GM12878 (cell line): Measurements from ENCODE around the gene ARHGAP26. TPM values are rescaled to one million over a fixed set of nuclear protein-coding genes. Genes with fewer than 3 reads are reported as not detected.

ENCODE experiments used
- ATF7 ChIP-seq: fragments of 450-650 bp; IDR thresholded peaks from 2 replicates; pipeline ENCODE4 v1.6.1; 2016; ENCODE audit warnings: low read depth, mild to moderate bottlenecking
- CHD1 ChIP-seq: IDR thresholded peaks from 2 replicates; pipeline ENCODE4 v1.6.1; 2012; ENCODE audit warnings: low read depth, low read length, improper control_type of control experiment
- E2F4 ChIP-seq: IDR thresholded peaks from 2 replicates; pipeline ENCODE4 v1.6.1; 2012; ENCODE audit warnings: low read depth, low read length, improper control_type of control experiment
- ETV6 ChIP-seq, 2 experiments: fragments of 450-650 bp in 1 of 2; IDR thresholded peaks in 1 of 2; conservative IDR thresholded peaks in 1 of 2; 2 replicates each; pipeline ENCODE4 v1.6.1; 2014; ENCODE audit warnings: antibody characterized with exemption in 1 of 2, borderline replicate concordance in 1 of 2, low read depth in 1 of 2, mild to moderate bottlenecking in 1 of 2, moderate library complexity in 1 of 2
- KDM1A ChIP-seq: fragments of 200-600 bp; sonication (generic); IDR thresholded peaks from 2 replicates; pipeline ENCODE4 v1.6.1; 2016; ENCODE audit warnings: borderline replicate concordance
- LARP7 ChIP-seq: fragments of 450-650 bp; IDR thresholded peaks from 2 replicates; pipeline ENCODE4 v1.6.1; 2017; ENCODE audit warnings: mild to moderate bottlenecking
- MLLT1 ChIP-seq: fragments of 450-650 bp; IDR thresholded peaks from 2 replicates; pipeline ENCODE4 v1.6.1; 2016; ENCODE audit warnings: mild to moderate bottlenecking
- MTA3 ChIP-seq: IDR thresholded peaks from 2 replicates; pipeline ENCODE4 v1.6.1; 2012; ENCODE audit warnings: low read length, inconsistent platforms, borderline replicate concordance
- MYC ChIP-seq: IDR thresholded peaks from 2 replicates; pipeline ENCODE4 v1.6.1; 2011; ENCODE audit warnings: mild to moderate bottlenecking, low read length, moderate library complexity, inconsistent platforms; ENCODE audit not compliant: insufficient read depth, insufficient replicate concordance, insufficient read length, severe bottlenecking
- NFIC ChIP-seq: IDR thresholded peaks from 2 replicates; pipeline ENCODE4 v1.6.1; 2012; ENCODE audit warnings: low read depth, mild to moderate bottlenecking, inconsistent platforms, low read length, moderate library complexity
- NFXL1 ChIP-seq: fragments of 450-650 bp; IDR thresholded peaks from 2 replicates; pipeline ENCODE4 v1.6.1; 2017; ENCODE audit warnings: antibody characterized with exemption, mild to moderate bottlenecking, borderline replicate concordance
- NFYB ChIP-seq: IDR thresholded peaks from 2 replicates; pipeline ENCODE4 v1.6.1; 2011; ENCODE audit warnings: low read depth, mild to moderate bottlenecking, low read length, improper control_type of control experiment, moderate library complexity; ENCODE audit not compliant: insufficient read depth
- NR2C2 ChIP-seq: IDR thresholded peaks from 2 replicates; pipeline ENCODE4 v1.6.1; 2011; ENCODE audit warnings: borderline replicate concordance, low read depth; ENCODE audit not compliant: control insufficient read depth, insufficient read length
- POLR2AphosphoS5 ChIP-seq: IDR thresholded peaks from 2 replicates; pipeline ENCODE4 v1.6.1; 2011; ENCODE audit warnings: mild to moderate bottlenecking, low read length, inconsistent platforms
- SMARCA5 ChIP-seq: fragments of 450-650 bp; IDR thresholded peaks from 2 replicates; pipeline ENCODE4 v1.6.1; 2017; ENCODE audit warnings: mild to moderate bottlenecking
- SREBF1 ChIP-seq: IDR thresholded peaks from 2 replicates; pipeline ENCODE4 v1.6.1; 2012; ENCODE audit warnings: mild to moderate bottlenecking, low read length
- SUPT20H ChIP-seq: IDR thresholded peaks from 2 replicates; pipeline ENCODE4 v1.6.1; 2011; ENCODE audit warnings: low read depth, mild to moderate bottlenecking, low read length, moderate library complexity, borderline replicate concordance; ENCODE audit not compliant: control insufficient read depth
- TAF1 ChIP-seq: IDR thresholded peaks from 2 replicates; pipeline ENCODE4 v1.6.1; 2011; ENCODE audit warnings: mild to moderate bottlenecking, low read depth, low read length, borderline replicate concordance
- TARDBP ChIP-seq: IDR thresholded peaks from 2 replicates; pipeline ENCODE4 v1.6.1; 2016; ENCODE audit warnings: borderline replicate concordance
- TCF12 ChIP-seq: IDR thresholded peaks from 2 replicates; pipeline ENCODE4 v1.6.1; 2011; ENCODE audit warnings: low read depth, mild to moderate bottlenecking, low read length
- TCF3 ChIP-seq: IDR thresholded peaks from 2 replicates; pipeline ENCODE4 v1.6.1; 2012; ENCODE audit warnings: low read depth, mild to moderate bottlenecking, low read length, borderline replicate concordance; ENCODE audit not compliant: insufficient read depth
- YY1 ChIP-seq: IDR thresholded peaks from 2 replicates; pipeline ENCODE4 v1.6.1; 2011; ENCODE audit warnings: low read depth, mild to moderate bottlenecking, low read length
- ZNF24 ChIP-seq: fragments of 450-650 bp; IDR thresholded peaks from 2 replicates; pipeline ENCODE4 v1.6.1; 2017; ENCODE audit warnings: antibody characterized with exemption, mild to moderate bottlenecking
- ZNF592 ChIP-seq: fragments of 450-650 bp; IDR thresholded peaks from 2 replicates; pipeline ENCODE4 v1.6.1; 2017; ENCODE audit warnings: mild to moderate bottlenecking, moderate library complexity
- polyA plus RNA-seq, 11 experiments: library from polyadenylated mRNA; depleted of rRNA in 4 of 11; unstranded in 6 of 11; stranded (reverse) in 5 of 11; fragments of >200 nt; fragmentation: Nextera tagmentation in 4 of 11; fragmentation: Illumina TruSeq in 1 of 11; extraction: Ambion mirVana in 4 of 11; extraction: Trizol in 1 of 11; gene quantifications; 1 replicate in 1 of 11; 2 replicates in 10 of 11; pipeline versions ENCODE4 v1.2.1 to v1.2.3, GENCODE V29; 2011 to 2016; ENCODE audit warnings: inconsistent platforms in 2 of 11, missing spikeins in 2 of 11, low read depth in 1 of 11
- total RNA-seq, 4 experiments: library from RNA; depleted of rRNA in 3 of 4; stranded (reverse); fragments of >200 nt in 3 of 4; fragmentation: Illumina TruSeq in 1 of 4; extraction: Trizol in 1 of 4; gene quantifications; 2 replicates each; pipeline versions ENCODE4 v1.2.1 to v1.2.3, GENCODE V29; 2013 to 2021
- TF ChIP-seq, protein P1 (sequence below): fragments of 450-650 bp; IDR thresholded peaks from 2 replicates; pipeline ENCODE4 v1.6.1; 2016; ENCODE audit warnings: mild to moderate bottlenecking

ARHGAP26 gene
- total and polyA plus RNA-seq, 10 of the 15 experiments (the other 5 are each of a cell fraction or from before 2014, with no cell fraction given): 9.4 to 41.5 (median 19.3) TPM

DNA sequence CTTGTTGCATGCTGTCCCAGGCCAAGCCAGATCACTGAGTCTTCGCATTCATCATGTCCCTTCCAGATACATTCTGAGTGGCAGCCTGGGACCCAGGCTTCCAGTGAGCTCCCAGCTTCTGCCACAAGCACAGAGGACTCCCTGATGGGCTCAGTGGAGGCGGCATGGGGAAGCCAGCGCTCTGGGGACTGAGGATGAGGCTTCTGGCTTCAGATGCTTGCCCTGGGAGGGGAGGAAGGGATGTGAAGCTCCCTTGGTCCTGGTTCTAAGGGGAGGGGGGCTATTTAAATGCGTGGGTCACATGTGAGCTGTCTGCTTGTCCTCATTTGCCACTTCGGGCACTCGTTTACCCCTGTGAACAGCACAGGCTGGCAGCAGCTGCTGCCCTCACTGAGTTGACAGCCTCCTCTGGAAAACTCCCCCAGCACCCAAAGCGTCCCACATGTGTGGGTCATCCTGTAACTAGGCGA, 459.3 kb downstream of the ARHGAP26 start (continued):
- TF ChIP-seq ZNF592: no peak
- TF ChIP-seq NFYB: no peak
- TF ChIP-seq SMARCA5: peak; percentile 57; the same call in 1 of the 2 replicates
- TF ChIP-seq MTA3: no peak
- 0 out of 2 replicates have a peak, but pooled peaks have one; percentile 11 for TF ChIP-seq ZNF24
- no peak for TF ChIP-seq KDM1A
- TF ChIP-seq ETV6 (conservative IDR thresholded peaks at IDR 0.05 in 1 of 2, IDR thresholded peaks at IDR 0.05 in 1 of 2; ENCODE audit: borderline replicate concordance in 1 of 2, low read depth in 1 of 2): no peak
- TF ChIP-seq LARP7: peak; percentile 68
- TF ChIP-seq SUPT20H: no peak
- TF ChIP-seq TCF3: peak; percentile 66; the same call in 1 of the 2 replicates
- TF ChIP-seq NFXL1: no peak
- TF ChIP-seq MLLT1: peak; percentile 86
- no peak for TF ChIP-seq NR2C2
- peak; percentile 50; the same call in 1 of the 2 replicates for TF ChIP-seq POLR2AphosphoS5
- no peak for TF ChIP-seq NFIC
- no peak for TF ChIP-seq MYC
- TF ChIP-seq TCF12: peak; percentile 66; the same call in 1 of the 2 replicates
- no peak for TF ChIP-seq E2F4
- TF ChIP-seq, protein P1, sequence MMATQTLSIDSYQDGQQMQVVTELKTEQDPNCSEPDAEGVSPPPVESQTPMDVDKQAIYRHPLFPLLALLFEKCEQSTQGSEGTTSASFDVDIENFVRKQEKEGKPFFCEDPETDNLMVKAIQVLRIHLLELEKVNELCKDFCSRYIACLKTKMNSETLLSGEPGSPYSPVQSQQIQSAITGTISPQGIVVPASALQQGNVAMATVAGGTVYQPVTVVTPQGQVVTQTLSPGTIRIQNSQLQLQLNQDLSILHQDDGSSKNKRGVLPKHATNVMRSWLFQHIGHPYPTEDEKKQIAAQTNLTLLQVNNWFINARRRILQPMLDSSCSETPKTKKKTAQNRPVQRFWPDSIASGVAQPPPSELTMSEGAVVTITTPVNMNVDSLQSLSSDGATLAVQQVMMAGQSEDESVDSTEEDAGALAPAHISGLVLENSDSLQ: peak; percentile 63
- no peak for TF ChIP-seq TAF1
- TF ChIP-seq YY1: no peak
- no peak for TF ChIP-seq TARDBP
- no peak for TF ChIP-seq CHD1
- TF ChIP-seq ATF7: no peak
- no peak for TF ChIP-seq SREBF1
